ENCODE data around the gene CNBD2. TPM values are rescaled to one million over a fixed set of nuclear protein-coding genes. Genes with fewer than 3 reads are reported as not detected.

Gene CNBD2
- polyA plus RNA-seq, 3 donors, result 8.0 to 11.3 (median 9.3) TPM

DNA sequence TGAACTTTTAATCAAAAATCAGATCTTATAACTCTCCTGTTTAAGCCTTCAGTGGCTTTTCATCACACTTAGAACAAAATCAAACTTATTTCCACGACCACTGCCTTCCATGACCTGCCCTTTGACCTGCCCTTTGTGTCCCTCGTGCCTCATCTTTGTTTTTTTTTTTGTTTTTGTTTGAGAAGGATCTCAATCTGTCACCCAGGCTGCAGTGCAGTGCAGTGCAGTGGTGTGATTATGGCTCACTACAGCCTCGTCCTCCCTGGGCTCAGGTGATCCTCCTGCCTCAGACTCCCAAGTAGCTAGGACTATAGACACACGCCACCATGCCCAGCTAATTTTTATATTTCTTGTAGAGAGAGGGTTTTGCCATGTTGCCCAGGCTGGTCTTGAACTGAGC lies 86.8 kb downstream of the CNBD2 start:
- Mint-ChIP-seq H3K27ac (no peak overlapping the region), H3K4me1 (peaks cover 12% of the 10 kb centered on the region), H3K27me3 (ENCODE audit: low read depth in 3 of 3) (peaks cover 3 to 7% (median 3%) of the 10 kb centered on the region in 3 donors), H3K9me3 (peaks cover 0 to 2% (median 0%) of the 10 kb centered on the region in 7 donors), H3K4me3 (no peak overlapping the region), H3K36me3 (no peaks in the 10 kb centered on the region)
- Histone ChIP-seq H2AFZ (ENCODE audit: insufficient read depth, low read depth, low read length, poor library complexity, severe bottlenecking) (no peak overlapping the region), H3K36me3 (replicated peaks in 1 of 2; ENCODE audit: control insufficient read depth in 1 of 2, insufficient read depth in 2 of 2, low read length in 2 of 2) (no peaks in the 10 kb centered on the region), H3K4me3 (replicated peaks in 1 of 3; ENCODE audit: low read depth in 2 of 3, low read length in 3 of 3) (no peak overlapping the region), H3K27ac (ENCODE audit: low read depth in 1 of 2, low read length in 2 of 2) (no peak overlapping the region), H3K4me2 (replicated peaks; ENCODE audit: extremely low read depth, low read length, poor library complexity, severe bottlenecking) (no peak overlapping the region), H3K27me3 (ENCODE audit: control insufficient read depth in 2 of 2, insufficient read depth in 2 of 2, low read length in 2 of 2) (no peaks in the 10 kb centered on the region), H4K20me1 (ENCODE audit: insufficient read depth, low read length) (no peaks in the 10 kb centered on the region), H3K9me3 (replicated peaks in 1 of 2; ENCODE audit: control insufficient read depth in 1 of 2, insufficient read depth in 1 of 2, low read length in 2 of 2) (no peaks in the 10 kb centered on the region), H3K79me2 (ENCODE audit: insufficient read depth, low read length) (peaks cover 6% of the 10 kb centered on the region), H3K4me1 (ENCODE audit: control insufficient read depth in 1 of 2, insufficient read depth in 2 of 2, low read length in 2 of 2) (peaks cover 7 to 9% of the 10 kb centered on the region in 2 donors), H3K9ac (ENCODE audit: insufficient read depth, low read length, poor library complexity, severe bottlenecking) (no peak overlapping the region)
- intact Hi-C loops (cut with micrococcal nuclease), result no loop called here
- no peak for DNase-seq
- WGBS (ENCODE audit: insufficient coverage), result 100% methylated on average over 1 of the region's 4 CpGs
- TF ChIP-seq, protein P1, sequence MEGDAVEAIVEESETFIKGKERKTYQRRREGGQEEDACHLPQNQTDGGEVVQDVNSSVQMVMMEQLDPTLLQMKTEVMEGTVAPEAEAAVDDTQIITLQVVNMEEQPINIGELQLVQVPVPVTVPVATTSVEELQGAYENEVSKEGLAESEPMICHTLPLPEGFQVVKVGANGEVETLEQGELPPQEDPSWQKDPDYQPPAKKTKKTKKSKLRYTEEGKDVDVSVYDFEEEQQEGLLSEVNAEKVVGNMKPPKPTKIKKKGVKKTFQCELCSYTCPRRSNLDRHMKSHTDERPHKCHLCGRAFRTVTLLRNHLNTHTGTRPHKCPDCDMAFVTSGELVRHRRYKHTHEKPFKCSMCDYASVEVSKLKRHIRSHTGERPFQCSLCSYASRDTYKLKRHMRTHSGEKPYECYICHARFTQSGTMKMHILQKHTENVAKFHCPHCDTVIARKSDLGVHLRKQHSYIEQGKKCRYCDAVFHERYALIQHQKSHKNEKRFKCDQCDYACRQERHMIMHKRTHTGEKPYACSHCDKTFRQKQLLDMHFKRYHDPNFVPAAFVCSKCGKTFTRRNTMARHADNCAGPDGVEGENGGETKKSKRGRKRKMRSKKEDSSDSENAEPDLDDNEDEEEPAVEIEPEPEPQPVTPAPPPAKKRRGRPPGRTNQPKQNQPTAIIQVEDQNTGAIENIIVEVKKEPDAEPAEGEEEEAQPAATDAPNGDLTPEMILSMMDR (IDR thresholded peaks at IDR 0.05), result no peak

DNA sequence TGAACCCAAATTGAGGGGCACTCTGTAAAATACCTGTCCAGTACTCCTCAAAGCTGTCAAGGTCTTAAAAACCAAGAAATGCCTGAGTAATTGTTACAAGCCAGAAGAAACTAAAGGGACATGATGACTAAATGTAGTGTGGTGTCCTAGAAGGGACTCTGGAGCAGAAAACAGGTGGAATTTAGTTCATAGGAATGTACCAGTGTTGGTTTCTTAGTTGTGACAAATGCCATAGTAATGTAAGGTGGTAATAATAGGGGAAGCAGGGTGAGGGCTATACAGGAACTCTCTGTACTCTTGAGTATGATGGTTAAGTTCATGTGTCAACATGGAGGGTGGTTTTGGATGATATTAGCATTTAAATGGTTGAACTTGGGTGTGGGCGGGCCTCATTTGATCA lies 92.3 kb downstream of the CNBD2 start:
- H3K27ac Mint-ChIP-seq, result no peak overlapping the region
- H3K9me3 Mint-ChIP-seq, result peaks cover 2 to 12% (median 5%) of the 10 kb centered on the region in 7 donors
- Histone ChIP-seq H3K27me3 (ENCODE audit: control insufficient read depth in 2 of 2, insufficient read depth in 2 of 2, low read length in 2 of 2) (peaks cover 0 to 5% of the 10 kb centered on the region in 2 donors), H3K4me1 (ENCODE audit: control insufficient read depth in 1 of 2, insufficient read depth in 2 of 2, low read length in 2 of 2) (peaks cover 14% of the 10 kb centered on the region in 2 donors), H3K36me3 (replicated peaks in 1 of 2; ENCODE audit: control insufficient read depth in 1 of 2, insufficient read depth in 2 of 2, low read length in 2 of 2) (no peaks in the 10 kb centered on the region), H3K79me2 (ENCODE audit: insufficient read depth, low read length) (no peaks in the 10 kb centered on the region), H3K27ac (ENCODE audit: low read depth in 1 of 2, low read length in 2 of 2) (no peak overlapping the region), H2AFZ (ENCODE audit: insufficient read depth, low read depth, low read length, poor library complexity, severe bottlenecking) (no peak overlapping the region), H3K4me2 (replicated peaks; ENCODE audit: extremely low read depth, low read length, poor library complexity, severe bottlenecking) (no peak overlapping the region), H3K4me3 (replicated peaks in 1 of 3; ENCODE audit: low read depth in 2 of 3, low read length in 3 of 3) (no peak overlapping the region), H4K20me1 (ENCODE audit: insufficient read depth, low read length) (no peaks in the 10 kb centered on the region), H3K9me3 (replicated peaks in 1 of 2; ENCODE audit: control insufficient read depth in 1 of 2, insufficient read depth in 1 of 2, low read length in 2 of 2) (peaks cover 0 to 6% of the 10 kb centered on the region in 2 donors), H3K9ac (ENCODE audit: insufficient read depth, low read length, poor library complexity, severe bottlenecking) (no peak overlapping the region)
- WGBS (ENCODE audit: insufficient coverage), result 89% methylated on average over 1 of the region's 1 CpG
- intact Hi-C loops (cut with micrococcal nuclease), result loop anchor here in 1 of 2 donors (10.0 kb wide), 2 partner anchors 66 to 106 kb away; partner anchors contain the start of gene SCAND1
- H3K36me3 Mint-ChIP-seq, result no peaks in the 10 kb centered on the region
- peaks cover 11% of the 10 kb centered on the region for H3K4me1 Mint-ChIP-seq
- no peak for DNase-seq
- TF ChIP-seq, protein P1 (IDR thresholded peaks at IDR 0.05), result no peak
- peaks cover 3 to 7% (median 7%) of the 10 kb centered on the region in 3 donors for H3K27me3 Mint-ChIP-seq (ENCODE audit: low read depth in 3 of 3)
- no peak overlapping the region for H3K4me3 Mint-ChIP-seq

Measured in CD14-positive monocyte (primary cell).